OCI-LY3 (cell line): ENCODE measurements around the gene LMTK3.

Experiments used
- H2AFZ ChIP-seq: fragments of 200-600, 300-600 bp; shearing (Covaris generic); 2 replicates; pipeline ENCODE4 v1.6.0; 2014; ENCODE audit warnings: antibody characterized with exemption, low read depth, low read length
- H3K27ac ChIP-seq: fragments of 200-600, 300-600 bp; sonication (generic); 2 replicates; pipeline ENCODE4 v1.5.1; 2014; ENCODE audit warnings: mild to moderate bottlenecking, low read length, moderate library complexity, mixed read lengths
- H3K27me3 ChIP-seq: fragments of 200-600, 300-600 bp; sonication (generic); 2 replicates; pipeline ENCODE4 v1.6.1; 2014; ENCODE audit warnings: low read depth, low read length, mixed read lengths
- H3K36me3 ChIP-seq: fragments of 200-600, 300-600 bp; sonication (generic); replicated peaks from 2 replicates; pipeline ENCODE3; 2014; ENCODE audit warnings: low read depth, low read length, mixed read lengths
- H3K4me1 ChIP-seq: fragments of 300-600, 200-600 bp; sonication (generic); 2 replicates; pipeline ENCODE4 v1.6.1; 2014; ENCODE audit warnings: low read length, mixed read lengths
- H3K4me2 ChIP-seq: fragments of 200-600, 300-600 bp; sonication (generic); 2 replicates; pipeline ENCODE4 v1.6.1; 2014; ENCODE audit warnings: low read length, mixed read lengths
- H3K4me3 ChIP-seq: fragments of 300-600, 200-600 bp; sonication (generic); 2 replicates; pipeline ENCODE4 v1.5.1; 2014; ENCODE audit warnings: antibody characterized with exemption, mild to moderate bottlenecking, low read length, moderate library complexity
- H3K79me2 ChIP-seq: fragments of 300-600, 200-600 bp; shearing (Covaris generic); 2 replicates; pipeline ENCODE4 v1.6.1; 2014; ENCODE audit warnings: mild to moderate bottlenecking, low read length, mixed read lengths
- H3K9ac ChIP-seq: fragments of 300-600, 200-600 bp; shearing (Covaris generic); 2 replicates; pipeline ENCODE4 v1.6.0; 2014; ENCODE audit warnings: mild to moderate bottlenecking, low read length, moderate library complexity
- H3K9me3 ChIP-seq: fragments of 200-600, 300-600 bp; shearing (Covaris generic); 2 replicates; pipeline ENCODE4 v1.6.1; 2014; ENCODE audit warnings: low read length, mixed read lengths; ENCODE audit not compliant: insufficient read depth
- H4K20me1 ChIP-seq: fragments of 200-600, 300-600 bp; sonication (generic); 2 replicates; pipeline ENCODE4 v1.6.1; 2016; ENCODE audit warnings: low read length, mixed read lengths; ENCODE audit not compliant: insufficient read depth
- CTCF ChIP-seq: fragments of 200-600, 300-600 bp; sonication (generic); IDR thresholded peaks from 2 replicates; pipeline ENCODE4 v1.5.1; 2014; ENCODE audit warnings: antibody characterized with exemption, low read length, low read depth
- EZH2phosphoT487 ChIP-seq: fragments of 200-600 bp; shearing (Covaris generic); IDR thresholded peaks from 2 replicates; pipeline ENCODE4 v1.6.1; 2018; ENCODE audit warnings: antibody characterized with exemption, mixed run types, low read depth

LMTK3 gene

GRCh38 chr19:48511800-48512503 is at the start of gene LMTK3:
LMTK3 (minus strand) TSS chr19:48511835; CDS start chr19:48511576, 259 bp downstream.
- H3K27me3 ChIP-seq, result peaks cover 11% of the 10 kb centered on the region
- TF ChIP-seq EZH2phosphoT487 (no peak), CTCF (no peak)
- H3K9ac ChIP-seq, result peak within 1 kb of the TSS; percentile 73
- H3K79me2 ChIP-seq, result no peaks in the 10 kb centered on the region
- H4K20me1 ChIP-seq, result no peaks in the 10 kb centered on the region
- H3K36me3 ChIP-seq, result no peaks in the 10 kb centered on the region
- H3K27ac ChIP-seq, result no peak within 1 kb of the TSS
- H3K4me2 ChIP-seq, result peak within 1 kb of the TSS; percentile 81
- H3K4me3 ChIP-seq, result peak within 1 kb of the TSS; percentile 86
- H3K9me3 ChIP-seq, result no peaks in the 10 kb centered on the region
- peaks cover 20% of the 10 kb centered on the region for H3K4me1 ChIP-seq
- peak within 1 kb of the TSS; percentile 92 for H2AFZ ChIP-seq

- H3K27me3 ChIP-seq, result no peaks in the 10 kb centered on the region
- no peak overlapping the region for H3K4me2 ChIP-seq
- H3K9me3 ChIP-seq, result no peaks in the 10 kb centered on the region
- no peak overlapping the region for H2AFZ ChIP-seq
- H3K79me2 ChIP-seq, result no peaks in the 10 kb centered on the region
- no peaks in the 10 kb centered on the region for H4K20me1 ChIP-seq
- H3K27ac ChIP-seq, result no peak overlapping the region
- no peaks in the 10 kb centered on the region for H3K4me1 ChIP-seq
- TF ChIP-seq CTCF, result no peak
- TF ChIP-seq EZH2phosphoT487, result no peak
- no peaks in the 10 kb centered on the region for H3K36me3 ChIP-seq
- no peak overlapping the region for H3K9ac ChIP-seq
- H3K4me3 ChIP-seq, result no peak overlapping the region
Observed at GRCh38 chr19:48561412-48561811, 49.8 kb upstream of the LMTK3 start.

GRCh38 chr19:48560095-48560530 is 48.5 kb upstream of the LMTK3 start:
- Histone ChIP-seq H3K4me1 (no peaks in the 10 kb centered on the region), H3K9me3 (no peaks in the 10 kb centered on the region), H3K27me3 (no peaks in the 10 kb centered on the region), H3K36me3 (no peaks in the 10 kb centered on the region), H3K4me2 (no peak overlapping the region), H3K79me2 (no peaks in the 10 kb centered on the region), H3K4me3 (no peak overlapping the region), H4K20me1 (no peaks in the 10 kb centered on the region), H2AFZ (no peak overlapping the region), H3K27ac (no peak overlapping the region), H3K9ac (no peak overlapping the region)
- TF ChIP-seq EZH2phosphoT487 (no peak), CTCF (peak; percentile 45)

- Histone ChIP-seq H3K27me3 (no peaks in the 10 kb centered on the region), H3K27ac (no peak overlapping the region), H4K20me1 (no peaks in the 10 kb centered on the region), H3K4me3 (no peak overlapping the region), H3K36me3 (no peaks in the 10 kb centered on the region), H3K79me2 (no peaks in the 10 kb centered on the region), H3K4me1 (no peaks in the 10 kb centered on the region), H3K9me3 (no peaks in the 10 kb centered on the region), H2AFZ (no peak overlapping the region), H3K9ac (no peak overlapping the region), H3K4me2 (no peak overlapping the region)
- TF ChIP-seq CTCF (no peak), EZH2phosphoT487 (no peak)
Observed at GRCh38 chr19:48558018-48558684, 46.5 kb upstream of the LMTK3 start.
